ENCODE data around the gene BTG4. TPM values are rescaled to one million over a fixed set of nuclear protein-coding genes. Genes with fewer than 3 reads are reported as not detected.

BTG4 gene
- total RNA-seq, 1 experiment from 2014 or later = not detected

GRCh38 chr11:111559800-111560464, 47.7 kb upstream of the BTG4 start:
- H3K4me1 ChIP-seq (ENCODE audit: control insufficient read depth in 1 of 2, insufficient read depth in 2 of 2, low read length in 2 of 2) = peaks cover 0 to 8% of the 10 kb centered on the region in 2 experiments; a peak in 2 of 4 replicates
- BruUV-seq (replicated peaks) = no TSS peak

More at GRCh38 chr11:111559800-111560464, 47.7 kb upstream of the BTG4 start:
- DNase-seq (ENCODE audit: low read depth, low spot score) = no peak
- Histone ChIP-seq H3K9me2 (ENCODE audit: insufficient read depth) (no peaks in the 10 kb centered on the region; the same call in 1 of the 2 replicates), H3K9ac (ENCODE audit: low read length) (no peak overlapping the region), H4K20me1 (ENCODE audit: insufficient read depth) (no peaks in the 10 kb centered on the region), H3K4me3 (replicated peaks in 1 of 2; ENCODE audit: low read depth in 1 of 2, low read length in 2 of 2) (no peak overlapping the region), H3K9me3 (ENCODE audit: control insufficient read depth in 1 of 2, insufficient read depth in 1 of 2, low read depth in 1 of 2, low read length in 2 of 2) (no peaks in the 10 kb centered on the region; a peak in 1 of 4 replicates), H3K4me2 (ENCODE audit: low read length) (no peak overlapping the region), H2AFZ (ENCODE audit: low read depth, low read length, poor library complexity, severe bottlenecking) (no peak overlapping the region), H3K36me3 (ENCODE audit: control insufficient read depth in 1 of 2, insufficient read depth in 2 of 2, low read length in 2 of 2) (no peaks in the 10 kb centered on the region), H3K79me2 (ENCODE audit: insufficient read depth, low read length) (no peaks in the 10 kb centered on the region), H3K27ac (ENCODE audit: low read depth, low read length) (no peak overlapping the region), H3K27me3 (ENCODE audit: insufficient read depth, low read length) (no peaks in the 10 kb centered on the region)
- intact Hi-C loops (cut with micrococcal nuclease) = loop anchor here (10.0 kb wide), 1 partner anchor 1725 kb away; no protein-coding TSS in a partner anchor
- no peak for TF ChIP-seq EZH2phosphoT487 (IDR thresholded peaks at IDR 0.05; ENCODE audit: borderline replicate concordance)
- TF ChIP-seq, protein P1, sequence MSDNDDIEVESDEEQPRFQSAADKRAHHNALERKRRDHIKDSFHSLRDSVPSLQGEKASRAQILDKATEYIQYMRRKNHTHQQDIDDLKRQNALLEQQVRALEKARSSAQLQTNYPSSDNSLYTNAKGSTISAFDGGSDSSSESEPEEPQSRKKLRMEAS (IDR thresholded peaks at IDR 0.05) = no peak
- no peak for TF ChIP-seq RAD21 (IDR thresholded peaks at IDR 0.05; ENCODE audit: low read depth)
- TF ChIP-seq POLR2A (IDR thresholded peaks at IDR 0.05; ENCODE audit: borderline replicate concordance, extremely low read depth, insufficient read depth, insufficient read length) = no peak
- no peak for TF ChIP-seq CBX3 (IDR thresholded peaks at IDR 0.05; ENCODE audit: low read depth)
- no peak for TF ChIP-seq REST (IDR thresholded peaks at IDR 0.05; ENCODE audit: low read depth)
- TF ChIP-seq SIN3A (IDR thresholded peaks at IDR 0.05; ENCODE audit: low read depth) = no peak
- TF ChIP-seq, protein P2, sequence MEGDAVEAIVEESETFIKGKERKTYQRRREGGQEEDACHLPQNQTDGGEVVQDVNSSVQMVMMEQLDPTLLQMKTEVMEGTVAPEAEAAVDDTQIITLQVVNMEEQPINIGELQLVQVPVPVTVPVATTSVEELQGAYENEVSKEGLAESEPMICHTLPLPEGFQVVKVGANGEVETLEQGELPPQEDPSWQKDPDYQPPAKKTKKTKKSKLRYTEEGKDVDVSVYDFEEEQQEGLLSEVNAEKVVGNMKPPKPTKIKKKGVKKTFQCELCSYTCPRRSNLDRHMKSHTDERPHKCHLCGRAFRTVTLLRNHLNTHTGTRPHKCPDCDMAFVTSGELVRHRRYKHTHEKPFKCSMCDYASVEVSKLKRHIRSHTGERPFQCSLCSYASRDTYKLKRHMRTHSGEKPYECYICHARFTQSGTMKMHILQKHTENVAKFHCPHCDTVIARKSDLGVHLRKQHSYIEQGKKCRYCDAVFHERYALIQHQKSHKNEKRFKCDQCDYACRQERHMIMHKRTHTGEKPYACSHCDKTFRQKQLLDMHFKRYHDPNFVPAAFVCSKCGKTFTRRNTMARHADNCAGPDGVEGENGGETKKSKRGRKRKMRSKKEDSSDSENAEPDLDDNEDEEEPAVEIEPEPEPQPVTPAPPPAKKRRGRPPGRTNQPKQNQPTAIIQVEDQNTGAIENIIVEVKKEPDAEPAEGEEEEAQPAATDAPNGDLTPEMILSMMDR (IDR thresholded peaks at IDR 0.05 in 2 of 3, conservative IDR thresholded peaks at IDR 0.05 in 1 of 3; ENCODE audit: borderline replicate concordance in 1 of 3, insufficient read depth in 1 of 3, low read depth in 2 of 3, low read length in 2 of 3) = no peak
- TF ChIP-seq FOSL1 (IDR thresholded peaks at IDR 0.05; ENCODE audit: low read depth) = no peak
- TF ChIP-seq EGR1 (IDR thresholded peaks at IDR 0.05; ENCODE audit: low read depth) = no peak
- no peak for TF ChIP-seq SRF (IDR thresholded peaks at IDR 0.05; ENCODE audit: low read depth)
- no peak for TF ChIP-seq ZBTB33 (IDR thresholded peaks at IDR 0.05; ENCODE audit: extremely low read depth, insufficient replicate concordance, low read length)
- no peak for TF ChIP-seq ZNF274 (IDR thresholded peaks at IDR 0.05; ENCODE audit: low read depth, low read length)
- no peak for TF ChIP-seq TCF7L2 (IDR thresholded peaks at IDR 0.05; ENCODE audit: borderline replicate concordance, extremely low read depth, insufficient read depth, insufficient read length)
- ChIA-PET POLR2A (no interaction called here), CTCF (interaction anchor here (1.3 kb wide), 1 partner anchor 105 kb away, joined by 3 read pairs; no protein-coding TSS in a partner anchor), RAD21 (ENCODE audit: low non-redundant PET in 1 of 2, low total read pairs in 2 of 2, uncharacterized antibody in 2 of 2, unreplicated experiment in 2 of 2) (no interaction called here)
- ATAC-seq = no peak

All from HCT116 (cell line).